Upper lobe of right lung (tissue), 1 donor: ENCODE data around the gene FAM193B. TPM values are rescaled to one million over a fixed set of nuclear protein-coding genes. Genes with fewer than 3 reads are reported as not detected.
"Not testable (repeated sequence)": the region's sequence is repeated elsewhere in the genome, so short reads cannot be mapped to it uniquely, and the experiment has no call there.

ENCODE experiments used
- ATAC-seq: fragments of 200-7000 bp; cut with Tn5 transposase; one replicate; pipeline ENCODE4 v1.9.1; 2020; ENCODE audit warnings: mild to moderate bottlenecking, moderate library complexity
- DNase-seq: peaks from one replicate; pipeline ENCODE4 v3.0.0-alpha.2; 2020
- H3K27ac ChIP-seq: fragments of 200-600 bp; one replicate; pipeline ENCODE4 v1.8.0; 2022
- H3K27me3 ChIP-seq: fragments of 200-600 bp; one replicate; pipeline ENCODE4 v1.8.0; 2022; ENCODE audit warnings: mild to moderate bottlenecking
- H3K36me3 ChIP-seq: fragments of 200-600 bp; one replicate; pipeline ENCODE4 v1.8.0; 2022
- H3K4me1 ChIP-seq: fragments of 200-600 bp; one replicate; pipeline ENCODE4 v1.8.0; 2022
- H3K4me3 ChIP-seq: fragments of 200-600 bp; one replicate; pipeline ENCODE4 v1.8.0; 2022; ENCODE audit warnings: mild to moderate bottlenecking
- H3K9me3 ChIP-seq: fragments of 200-600 bp; one replicate; pipeline ENCODE4 v1.8.0; 2022
- CTCF ChIP-seq: fragments of 200-600 bp; IDR thresholded peaks from one replicate; pipeline ENCODE4 v1.8.0; 2022; ENCODE audit warnings: antibody characterized with exemption
- intact Hi-C: fragments of 100-400 bp; cut with DNase I; formaldehyde crosslinking; loops from one replicate; pipeline ENCODE4 v1.11.0; 2022
- total RNA-seq: library from RNA; stranded (reverse); fragmentation: NEBNext Ultra II Directional; extraction: Animal tissue kit (Norgen Biotek cat#: 25700); gene quantifications from one replicate; pipeline ENCODE4 v1.2.1, GENCODE V29; 2021
- donor health status: DM: no; HTN: yes; CAD: no; lungs with severe emphysema.

FAM193B gene
- total RNA-seq, 1 donor from 2014 or later, result 76.3 TPM

- Histone ChIP-seq H3K27me3 (no peaks in the 10 kb centered on the region), H3K4me3 (no peak overlapping the region), H3K27ac (no peak overlapping the region), H3K9me3 (no peaks in the 10 kb centered on the region), H3K36me3 (peaks cover 60% of the 10 kb centered on the region), H3K4me1 (no peaks in the 10 kb centered on the region)
- TF ChIP-seq CTCF, result no peak
- intact Hi-C loops, result no loop called here
- no peak for DNase-seq
- no peak for ATAC-seq
Measured at GRCh38 chr5:177487975-177488374, 66.4 kb downstream of the FAM193B start.

- H3K4me1 ChIP-seq, result no peaks in the 10 kb centered on the region
- H3K27me3 ChIP-seq, result no peaks in the 10 kb centered on the region
- intact Hi-C loops, result no loop called here
- peaks cover 60% of the 10 kb centered on the region for H3K36me3 ChIP-seq
- no peak overlapping the region for H3K4me3 ChIP-seq
- ATAC-seq (no peak), DNase-seq (no peak)
- no peak overlapping the region for H3K27ac ChIP-seq
- TF ChIP-seq CTCF, result no peak
- no peaks in the 10 kb centered on the region for H3K9me3 ChIP-seq
Measured at GRCh38 chr5:177487144-177487543, 67.2 kb downstream of the FAM193B start.

DNA sequence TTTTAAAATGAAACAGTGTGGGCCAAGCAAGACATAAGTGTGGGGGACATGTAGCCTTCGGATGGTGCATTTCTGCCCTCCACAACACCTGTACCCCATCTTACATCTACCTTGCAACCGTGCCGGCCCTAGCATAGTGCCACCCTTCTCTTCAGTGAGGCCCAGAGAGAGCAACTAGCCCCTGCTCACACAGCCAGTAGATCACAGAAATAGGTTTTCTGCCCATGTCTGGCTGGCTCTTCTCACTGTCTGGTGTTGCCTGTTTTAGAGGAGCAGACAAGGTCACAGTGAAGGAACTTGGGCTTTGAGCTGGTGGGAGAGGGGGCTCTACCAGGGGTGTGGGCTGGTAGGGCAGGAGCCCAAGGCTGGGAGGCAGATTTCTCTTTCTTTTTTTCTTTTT is 68.1 kb downstream of the FAM193B start:
- Histone ChIP-seq H3K27me3 (no peaks in the 10 kb centered on the region), H3K27ac (no peak overlapping the region), H3K4me1 (no peaks in the 10 kb centered on the region), H3K36me3 (peaks cover 60% of the 10 kb centered on the region), H3K9me3 (no peaks in the 10 kb centered on the region), H3K4me3 (no peak overlapping the region)
- intact Hi-C loops, result no loop called here
- TF ChIP-seq CTCF, result no peak
- DNase-seq, result no peak
- no peak for ATAC-seq

GRCh38 chr5:177485753-177486152 is 68.6 kb downstream of the FAM193B start:
- H3K4me1 ChIP-seq, H3K4me3 ChIP-seq, H3K27me3 ChIP-seq, intact Hi-C loops, ATAC-seq, H3K27ac ChIP-seq, DNase-seq, H3K9me3 ChIP-seq: not testable (repeated sequence)
- peaks cover 57% of the 10 kb centered on the region for H3K36me3 ChIP-seq

- Histone ChIP-seq H3K4me3 (no peak overlapping the region), H3K9me3 (no peaks in the 10 kb centered on the region), H3K27ac (no peak overlapping the region), H3K36me3 (peaks cover 49% of the 10 kb centered on the region), H3K27me3 (no peaks in the 10 kb centered on the region), H3K4me1 (peaks cover 1% of the 10 kb centered on the region)
- DNase-seq (no peak), ATAC-seq (no peak)
- TF ChIP-seq CTCF, result no peak
- intact Hi-C loops, result no loop called here
Measured at GRCh38 chr5:177484902-177485549, 69.3 kb downstream of the FAM193B start.

GRCh38 chr5:177483994-177484901 is 70.1 kb downstream of the FAM193B start:
- Histone ChIP-seq H3K27ac (no peak overlapping the region), H3K4me3 (no peak overlapping the region), H3K27me3 (no peaks in the 10 kb centered on the region), H3K9me3 (no peaks in the 10 kb centered on the region), H3K36me3 (peaks cover 45% of the 10 kb centered on the region), H3K4me1 (peaks cover 9% of the 10 kb centered on the region)
- no peak for TF ChIP-seq CTCF
- DNase-seq, result no peak
- intact Hi-C loops, result no loop called here
- ATAC-seq, result no peak
